ENCODE results near the gene OR8K5.
"Not testable (repeated sequence)": the region's sequence is repeated elsewhere in the genome, so short reads cannot be mapped to it uniquely, and the experiment has no call there.

The OR8K5 gene

DNA sequence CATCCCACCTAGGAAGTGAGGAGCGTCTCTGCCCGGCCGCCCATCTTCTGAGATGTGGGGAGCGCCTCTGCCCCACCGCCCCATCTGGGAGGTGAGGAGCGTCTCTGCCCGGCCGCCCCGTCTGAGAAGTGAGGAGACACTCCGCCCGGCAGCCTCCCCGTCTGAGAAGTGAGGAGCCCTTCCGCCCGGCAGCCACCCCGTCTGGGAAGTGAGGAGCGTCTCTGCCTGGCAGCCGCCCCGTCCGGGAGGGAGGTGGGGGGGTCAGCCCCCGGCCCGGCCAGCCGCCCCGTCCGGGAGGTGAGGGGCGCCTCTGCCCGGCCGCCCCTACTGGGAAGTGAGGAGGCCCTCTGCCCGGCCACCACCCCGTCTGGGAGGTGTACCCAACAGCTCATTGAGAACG is 16.4 kb downstream of the OR8K5 start:
- H3K36me3 ChIP-seq (ENCODE audit: control insufficient read depth, insufficient read depth, low read length); DNase-seq (ENCODE audit: low read depth, low spot score): not testable (repeated sequence)

GRCh38 chr11:56140151-56140661 is 19.9 kb downstream of the OR8K5 start, which contains the start of gene OR8J3:
OR8J3 (minus strand) TSS chr11:56140201; CDS start chr11:56137718, 2,483 bp downstream.
- Histone ChIP-seq H3K27me3 (ENCODE audit: control insufficient read depth, insufficient read depth, low read length) (no peaks in the 10 kb centered on the region), H3K9me3 (ENCODE audit: control insufficient read depth, insufficient read depth, low read length) (no peaks in the 10 kb centered on the region), H3K36me3 (ENCODE audit: control insufficient read depth, insufficient read depth, low read length) (no peaks in the 10 kb centered on the region), H3K27ac (ENCODE audit: low read length) (no peak within 1 kb of the TSS), H3K4me3 (ENCODE audit: low read length) (no peak within 1 kb of the TSS), H3K4me1 (ENCODE audit: control insufficient read depth, insufficient read depth, low read length) (no peaks in the 10 kb centered on the region)
- no peak for DNase-seq (ENCODE audit: low read depth, low spot score)

More for the DNA sequence above, 16.4 kb downstream of the OR8K5 start:
- not testable (repeated sequence) for H3K4me1 ChIP-seq (ENCODE audit: control insufficient read depth, insufficient read depth, low read length); H3K9me3 ChIP-seq (ENCODE audit: control insufficient read depth, insufficient read depth, low read length); H3K27me3 ChIP-seq (ENCODE audit: control insufficient read depth, insufficient read depth, low read length); H3K27ac ChIP-seq (ENCODE audit: low read length); H3K4me3 ChIP-seq (ENCODE audit: low read length)
- WGBS (ENCODE audit: insufficient coverage, insufficient read length) = no CpG with 5 or more reads among the region's 30 CpGs

DNA sequence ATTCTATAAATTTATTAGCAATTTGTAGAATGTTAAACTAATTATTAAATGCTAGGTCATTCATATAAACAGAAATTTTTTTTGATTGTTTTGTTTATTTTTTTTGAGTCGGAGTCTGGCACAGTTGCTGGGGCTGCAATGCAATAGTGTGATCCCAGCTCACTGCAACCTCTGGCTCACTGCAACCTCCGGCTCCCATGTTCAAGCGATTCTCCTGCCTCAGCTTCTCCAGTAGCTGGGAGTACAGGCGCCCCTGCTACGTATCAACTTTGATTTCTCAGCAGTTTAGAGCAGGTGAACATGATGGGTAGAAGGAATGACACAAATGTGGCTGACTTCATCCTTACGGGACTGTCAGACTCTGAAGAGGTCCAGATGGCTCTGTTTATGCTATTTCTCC is 38.0 kb downstream of the OR8K5 start, which contains the start of gene OR8H3:
OR8H3 (plus strand) TSS at position 301 of the 400 bp plus-strand sequence; CDS start at position 301, 0 bp downstream.
- DNase-seq (ENCODE audit: low read depth, low spot score) = no peak
- H3K4me1 ChIP-seq (ENCODE audit: control insufficient read depth, insufficient read depth, low read length) = no peaks in the 10 kb centered on the region
- H3K9me3 ChIP-seq (ENCODE audit: control insufficient read depth, insufficient read depth, low read length) = no peaks in the 10 kb centered on the region
- H3K4me3 ChIP-seq (ENCODE audit: low read length) = no peak within 1 kb of the TSS
- no CpG with 5 or more reads among the region's 6 CpGs for WGBS (ENCODE audit: insufficient coverage, insufficient read length)
- no peaks in the 10 kb centered on the region for H3K36me3 ChIP-seq (ENCODE audit: control insufficient read depth, insufficient read depth, low read length)
- no peak within 1 kb of the TSS for H3K27ac ChIP-seq (ENCODE audit: low read length)
- no peaks in the 10 kb centered on the region for H3K27me3 ChIP-seq (ENCODE audit: control insufficient read depth, insufficient read depth, low read length)
